Natural killer cell treated with Interleukin-12 subunit alpha and Interleukin-12 subunit beta and Interleukin-15 and Interleukin-18, amount 100 ng/mL, for 72 hours (primary cell): ENCODE data around the gene KIF20B. TPM values are rescaled to one million over a fixed set of nuclear protein-coding genes. Genes with fewer than 3 reads are reported as not detected.

Experiments
- ATAC-seq, 2 donors: fragments of 150-1000 bp; cut with Tn5 transposase in 1 of 2; sonication (Bioruptor Pico), chemical (Tn5 transposase) in 1 of 2; 2 replicates each; pipeline ENCODE4 v1.10.0; 2021
- DNase-seq: peaks from one replicate; pipeline ENCODE4 v3.0.0; 2022; ENCODE audit warnings: low spot score
- H3K27ac Mint-ChIP-seq, 2 donors: 1 replicate in 1 of 2; 2 replicates in 1 of 2; pipeline ENCODE4 v1.8.0; 2022; ENCODE audit warnings: mixed read lengths in 2 of 2, mild to moderate bottlenecking in 1 of 2, moderate library complexity in 1 of 2
- H3K27me3 Mint-ChIP-seq, 2 donors: 1 replicate in 1 of 2; 2 replicates in 1 of 2; pipeline ENCODE4 v1.8.0; 2022; ENCODE audit warnings: mixed read lengths in 2 of 2
- H3K36me3 Mint-ChIP-seq: one replicate; pipeline ENCODE4 v1.8.0; 2022; ENCODE audit warnings: mixed read lengths
- H3K4me1 Mint-ChIP-seq, 2 donors: 1 replicate in 1 of 2; 2 replicates in 1 of 2; pipeline ENCODE4 v1.8.0; 2022; ENCODE audit warnings: low read depth in 2 of 2, mixed read lengths in 2 of 2, mild to moderate bottlenecking in 1 of 2
- H3K4me3 Mint-ChIP-seq: one replicate; pipeline ENCODE4 v1.8.0; 2022; ENCODE audit warnings: mixed read lengths
- H3K9me3 Mint-ChIP-seq: 2 replicates; pipeline ENCODE4 v1.8.0; 2022; ENCODE audit warnings: mixed read lengths
- total RNA-seq, 2 donors: library from RNA; stranded (reverse); gene quantifications; one replicate each; pipeline ENCODE4 v1.2.3, GENCODE V29; 2022

The KIF20B gene
- total RNA-seq, 2 donors from 2014 or later = 31.5 to 62.4 TPM

- H3K36me3 Mint-ChIP-seq = peaks cover 47% of the 10 kb centered on the region
- H3K27ac Mint-ChIP-seq = no peak overlapping the region
- no peak overlapping the region for H3K4me3 Mint-ChIP-seq
- ATAC-seq (peak; percentile 70 to 76), DNase-seq (no peak)
- H3K9me3 Mint-ChIP-seq = no peaks in the 10 kb centered on the region
- no peaks in the 10 kb centered on the region for H3K27me3 Mint-ChIP-seq
- peaks cover 3 to 15% of the 10 kb centered on the region in 2 donors for H3K4me1 Mint-ChIP-seq
Measured at GRCh38 chr10:89771684-89772083, 70.3 kb downstream of the KIF20B start.

- H3K36me3 Mint-ChIP-seq = peaks cover 54% of the 10 kb centered on the region
- H3K27ac Mint-ChIP-seq = no peak overlapping the region
- no peaks in the 10 kb centered on the region for H3K27me3 Mint-ChIP-seq
- no peak overlapping the region for H3K4me3 Mint-ChIP-seq
- ATAC-seq = no peak
- peaks cover 3 to 15% of the 10 kb centered on the region in 2 donors for H3K4me1 Mint-ChIP-seq
- H3K9me3 Mint-ChIP-seq = no peaks in the 10 kb centered on the region
- no peak for DNase-seq
Measured at GRCh38 chr10:89773081-89773480, 71.7 kb downstream of the KIF20B start.

GRCh38 chr10:89776665-89777064 lies 75.3 kb downstream of the KIF20B start:
- Mint-ChIP-seq H3K36me3 (peaks cover 28% of the 10 kb centered on the region), H3K9me3 (no peaks in the 10 kb centered on the region), H3K4me1 (peaks cover 1 to 6% of the 10 kb centered on the region in 2 donors), H3K27ac (no peak overlapping the region), H3K27me3 (no peaks in the 10 kb centered on the region), H3K4me3 (no peak overlapping the region)
- DNase-seq = no peak
- no peak for ATAC-seq

DNA sequence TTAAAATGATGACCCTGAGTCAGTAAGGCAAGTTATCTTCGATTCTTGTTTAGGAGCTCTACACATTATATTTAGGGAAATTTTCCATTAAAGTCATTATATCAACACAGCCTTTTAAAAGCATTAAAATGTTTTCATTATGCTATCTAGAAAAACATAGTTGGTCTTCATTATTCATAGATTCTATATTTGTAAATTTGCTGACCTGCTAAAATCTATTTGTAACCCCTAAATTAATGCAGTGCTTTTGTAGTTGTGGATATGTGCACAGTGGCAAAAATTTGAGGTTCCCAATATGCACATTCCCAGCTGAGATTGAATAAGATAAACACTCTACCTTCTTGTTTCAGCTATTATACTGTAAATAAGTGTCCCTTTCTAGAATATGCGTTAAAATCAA lies 81.1 kb downstream of the KIF20B start:
- no peaks in the 10 kb centered on the region for H3K4me1 Mint-ChIP-seq
- H3K36me3 Mint-ChIP-seq = peaks cover 4% of the 10 kb centered on the region
- ATAC-seq = no peak
- DNase-seq = no peak
- no peak overlapping the region for H3K4me3 Mint-ChIP-seq
- no peaks in the 10 kb centered on the region for H3K27me3 Mint-ChIP-seq
- no peak overlapping the region for H3K27ac Mint-ChIP-seq
- H3K9me3 Mint-ChIP-seq = no peaks in the 10 kb centered on the region

DNA sequence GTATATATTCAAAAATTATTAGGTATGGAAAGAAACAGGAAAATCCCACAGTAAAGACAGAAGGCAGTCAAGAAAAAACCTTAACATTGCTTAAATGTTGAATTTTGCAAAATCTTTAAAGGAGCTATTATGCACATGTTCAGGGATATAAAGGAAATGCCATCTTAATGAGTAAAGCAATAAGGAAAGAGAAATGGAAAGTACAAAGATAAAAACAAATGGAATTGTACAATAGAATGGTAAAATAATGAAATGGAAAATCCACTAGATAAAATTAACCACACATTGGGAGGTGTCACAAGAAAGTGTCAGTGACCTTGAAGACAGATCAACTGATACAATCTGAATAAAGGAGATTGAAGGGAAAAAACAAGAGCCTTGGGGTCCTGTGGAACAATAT lies 82.0 kb downstream of the KIF20B start:
- no peak for ATAC-seq
- Mint-ChIP-seq H3K27me3 (no peaks in the 10 kb centered on the region), H3K4me3 (no peak overlapping the region), H3K36me3 (no peaks in the 10 kb centered on the region), H3K4me1 (no peaks in the 10 kb centered on the region), H3K9me3 (no peaks in the 10 kb centered on the region), H3K27ac (no peak overlapping the region)
- DNase-seq = no peak

DNA sequence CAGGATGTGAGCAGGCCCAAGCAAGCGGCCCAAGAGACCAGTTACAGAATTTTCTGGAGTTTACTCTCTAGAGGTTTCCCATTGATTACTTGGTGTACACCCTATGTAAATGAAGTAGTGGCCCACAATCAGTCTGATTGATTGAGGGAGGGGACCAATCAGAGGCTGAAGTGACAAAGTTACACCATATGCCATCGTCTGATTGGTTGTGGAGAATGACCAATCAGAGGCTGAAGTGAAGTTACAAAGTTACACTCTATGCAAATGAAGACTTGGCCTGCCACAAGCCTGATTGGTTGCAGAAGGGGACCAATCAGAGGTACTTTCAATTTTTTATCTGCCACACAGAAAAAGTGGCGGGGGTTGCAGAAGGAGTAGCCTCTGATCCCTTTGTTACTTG lies 83.7 kb downstream of the KIF20B start:
- peaks cover 8 to 9% of the 10 kb centered on the region in 2 donors for H3K27me3 Mint-ChIP-seq
- DNase-seq (no peak), ATAC-seq (no peak)
- H3K27ac Mint-ChIP-seq = no peak overlapping the region
- no peak overlapping the region for H3K4me3 Mint-ChIP-seq
- H3K36me3 Mint-ChIP-seq = no peaks in the 10 kb centered on the region
- H3K9me3 Mint-ChIP-seq = no peaks in the 10 kb centered on the region
- H3K4me1 Mint-ChIP-seq = no peaks in the 10 kb centered on the region

DNA sequence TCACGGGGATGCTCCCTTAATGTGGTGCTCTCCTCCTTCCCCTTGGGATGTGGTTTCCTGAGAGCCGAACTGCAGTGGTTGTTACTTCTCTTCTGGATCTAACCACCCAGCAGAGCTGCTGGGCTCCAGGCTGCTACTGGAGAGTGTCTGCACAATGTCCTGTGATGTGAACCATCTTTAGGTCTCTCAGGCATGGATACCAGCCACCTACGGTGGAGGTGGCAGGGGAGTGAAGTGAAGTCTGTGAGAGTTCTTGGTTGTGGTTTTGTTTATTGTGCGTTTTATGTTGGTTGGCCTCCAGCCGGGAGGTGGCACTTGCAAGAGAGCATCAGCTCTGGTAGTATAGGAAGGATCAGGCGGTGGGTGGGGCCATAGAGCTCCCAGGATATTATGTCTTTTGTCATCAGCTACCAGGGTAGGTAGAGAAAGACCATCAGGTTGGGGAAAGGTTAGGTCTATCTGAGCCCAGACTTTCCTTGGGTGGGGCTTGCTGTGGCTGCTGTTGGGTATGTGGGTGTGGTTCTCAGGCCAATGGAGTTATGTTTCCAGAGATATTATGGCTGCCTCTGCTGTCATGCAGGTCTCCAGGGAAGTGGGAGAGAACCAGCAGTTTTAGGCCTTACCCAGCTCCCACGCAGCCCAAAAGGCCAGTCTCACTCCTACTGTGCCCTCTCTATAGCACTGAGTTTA lies 87.9 kb downstream of the KIF20B start:
- Mint-ChIP-seq H3K9me3 (no peaks in the 10 kb centered on the region), H3K27ac (no peak overlapping the region), H3K4me3 (no peak overlapping the region), H3K36me3 (no peaks in the 10 kb centered on the region), H3K4me1 (no peaks in the 10 kb centered on the region), H3K27me3 (peaks cover 9 to 16% of the 10 kb centered on the region in 2 donors)
- ATAC-seq (peak in 1 of 2 donors; percentile 43), DNase-seq (no peak)

GRCh38 chr10:89792187-89792586 lies 90.8 kb downstream of the KIF20B start:
- Mint-ChIP-seq H3K36me3 (no peaks in the 10 kb centered on the region), H3K4me1 (no peaks in the 10 kb centered on the region), H3K9me3 (no peaks in the 10 kb centered on the region), H3K4me3 (no peak overlapping the region), H3K27me3 (peaks cover 9 to 16% of the 10 kb centered on the region in 2 donors), H3K27ac (no peak overlapping the region)
- DNase-seq (no peak), ATAC-seq (no peak)

- H3K9me3 Mint-ChIP-seq = no peaks in the 10 kb centered on the region
- H3K36me3 Mint-ChIP-seq = no peaks in the 10 kb centered on the region
- no peak overlapping the region for H3K27ac Mint-ChIP-seq
- ATAC-seq (peak; percentile 59 to 69), DNase-seq (peak; percentile 67)
- no peaks in the 10 kb centered on the region for H3K4me1 Mint-ChIP-seq
- H3K27me3 Mint-ChIP-seq = peaks cover 6 to 13% of the 10 kb centered on the region in 2 donors
- no peak overlapping the region for H3K4me3 Mint-ChIP-seq
Measured at GRCh38 chr10:89793649-89794254, 92.4 kb downstream of the KIF20B start.

DNA sequence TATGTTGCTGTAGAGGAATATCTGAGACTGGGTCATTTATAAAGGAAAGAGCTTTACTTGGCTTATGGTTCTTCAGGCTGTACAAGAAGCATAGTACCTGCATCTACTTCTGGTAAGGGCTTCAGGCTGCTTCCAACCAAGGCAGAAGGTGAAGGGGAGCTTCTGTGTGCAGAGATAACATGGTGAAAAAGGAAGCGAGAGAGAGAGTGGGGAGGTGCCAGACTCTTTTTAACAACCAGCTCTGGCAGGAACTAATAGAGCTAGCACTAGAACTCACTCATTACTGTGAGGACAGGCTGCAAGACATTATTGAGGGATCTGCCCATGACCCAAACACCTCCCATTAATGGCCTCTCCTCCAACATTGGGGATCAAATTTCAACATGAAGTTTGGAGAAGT lies 94.5 kb downstream of the KIF20B start:
- DNase-seq (no peak), ATAC-seq (no peak)
- no peaks in the 10 kb centered on the region for H3K36me3 Mint-ChIP-seq
- no peaks in the 10 kb centered on the region for H3K4me1 Mint-ChIP-seq
- no peak overlapping the region for H3K27ac Mint-ChIP-seq
- peaks cover 12 to 13% of the 10 kb centered on the region in 2 donors for H3K27me3 Mint-ChIP-seq
- no peaks in the 10 kb centered on the region for H3K9me3 Mint-ChIP-seq
- H3K4me3 Mint-ChIP-seq = no peak overlapping the region

GRCh38 chr10:89798092-89798491 lies 96.7 kb downstream of the KIF20B start:
- peaks cover 12 to 17% of the 10 kb centered on the region in 2 donors for H3K27me3 Mint-ChIP-seq
- no peaks in the 10 kb centered on the region for H3K9me3 Mint-ChIP-seq
- ATAC-seq (no peak), DNase-seq (no peak)
- H3K4me3 Mint-ChIP-seq = no peak overlapping the region
- no peaks in the 10 kb centered on the region for H3K4me1 Mint-ChIP-seq
- H3K27ac Mint-ChIP-seq = no peak overlapping the region
- no peaks in the 10 kb centered on the region for H3K36me3 Mint-ChIP-seq

DNA sequence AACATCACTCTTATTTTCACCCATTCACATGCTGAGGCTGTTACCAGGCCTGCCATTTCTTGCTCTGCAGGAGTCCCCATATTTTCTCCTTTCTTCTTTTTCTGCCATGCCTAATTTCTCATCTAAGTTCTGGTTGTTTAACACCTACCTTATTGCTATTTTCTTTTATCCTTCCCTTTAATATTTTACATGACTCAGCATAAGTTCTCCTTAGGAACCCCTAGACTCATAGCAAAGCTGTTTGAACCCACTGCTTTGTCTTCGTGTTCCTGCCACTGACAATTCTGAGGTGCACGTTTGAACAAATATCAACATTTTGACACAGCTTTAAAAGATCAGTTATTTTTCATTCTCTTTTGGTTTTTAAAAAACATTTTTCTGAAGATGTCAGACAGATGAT lies 98.2 kb downstream of the KIF20B start:
- DNase-seq (no peak), ATAC-seq (no peak)
- no peak overlapping the region for H3K4me3 Mint-ChIP-seq
- no peak overlapping the region for H3K27ac Mint-ChIP-seq
- H3K36me3 Mint-ChIP-seq = no peaks in the 10 kb centered on the region
- no peaks in the 10 kb centered on the region for H3K4me1 Mint-ChIP-seq
- no peaks in the 10 kb centered on the region for H3K9me3 Mint-ChIP-seq
- H3K27me3 Mint-ChIP-seq = peaks cover 15 to 23% of the 10 kb centered on the region in 2 donors

- Mint-ChIP-seq H3K36me3 (no peaks in the 10 kb centered on the region), H3K27ac (peak overlapping the region in 1 of 2 donors; percentile 22), H3K4me1 (peaks cover 4 to 12% of the 10 kb centered on the region in 2 donors), H3K4me3 (peak overlapping the region; percentile 43), H3K9me3 (no peaks in the 10 kb centered on the region), H3K27me3 (peaks cover 24 to 27% of the 10 kb centered on the region in 2 donors)
- ATAC-seq = peak; percentile 86 to 98
- no peak for DNase-seq
Measured at GRCh38 chr10:89805599-89806013, 104.2 kb downstream of the KIF20B start.

DNA sequence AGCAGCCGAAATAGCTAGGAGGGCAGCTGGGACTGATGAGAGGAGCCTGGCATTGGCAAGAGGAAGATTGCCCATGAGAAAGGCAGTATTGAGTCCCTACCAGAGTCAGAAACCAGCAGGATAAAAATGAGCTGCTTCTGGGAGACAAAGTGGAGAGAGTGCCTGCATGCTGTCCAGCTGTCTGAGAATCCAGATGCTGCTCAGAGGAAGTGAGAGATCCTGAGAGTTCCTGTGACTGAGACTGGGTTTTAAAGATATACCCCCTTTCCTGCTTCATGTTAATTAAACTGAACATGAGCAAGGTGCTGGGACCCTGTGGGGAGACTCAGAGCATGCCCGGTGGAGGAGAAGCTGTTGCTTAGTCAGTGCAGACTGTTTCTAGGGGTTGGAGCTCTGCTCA lies 107.5 kb downstream of the KIF20B start:
- no peak overlapping the region for H3K4me3 Mint-ChIP-seq
- no peak for DNase-seq
- ATAC-seq = peak in 1 of 2 donors; percentile 43
- H3K27ac Mint-ChIP-seq = no peak overlapping the region
- peaks cover 23 to 33% of the 10 kb centered on the region in 2 donors for H3K27me3 Mint-ChIP-seq
- peaks cover 4 to 12% of the 10 kb centered on the region in 2 donors for H3K4me1 Mint-ChIP-seq
- no peaks in the 10 kb centered on the region for H3K36me3 Mint-ChIP-seq
- H3K9me3 Mint-ChIP-seq = no peaks in the 10 kb centered on the region
